ENCODE results near the gene AGBL2.

The AGBL2 gene

DNA sequence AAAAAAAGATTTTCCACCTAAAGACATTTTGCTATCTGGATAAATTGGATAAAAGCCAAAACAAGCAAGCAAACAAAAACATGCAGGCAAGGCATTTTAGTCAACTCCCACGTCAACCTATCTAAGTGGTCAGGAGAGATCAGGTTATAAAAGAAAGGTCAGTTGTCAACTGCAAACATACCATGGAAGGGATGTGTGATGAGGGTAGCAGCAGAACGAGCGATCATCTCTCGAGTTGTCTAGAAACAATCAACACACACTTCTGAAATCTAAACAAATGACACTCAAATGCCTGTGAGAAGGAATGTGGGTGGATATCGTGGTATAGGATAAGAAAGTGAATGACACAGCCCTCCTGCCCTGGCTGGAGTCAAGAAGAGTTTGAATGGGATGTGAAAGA lies 83.7 kb downstream of the AGBL2 start:
- Histone ChIP-seq H3K9ac (ENCODE audit: low read depth, low read length, poor library complexity, severe bottlenecking) (no peak overlapping the region), H3K9me3 (ENCODE audit: insufficient read depth, low read depth, low read length) (no peaks in the 10 kb centered on the region), H4K20me1 (ENCODE audit: insufficient read depth, low read length, poor library complexity, severe bottlenecking) (no peaks in the 10 kb centered on the region), H3K27me3 (ENCODE audit: insufficient read depth, low read length, poor library complexity, severe bottlenecking) (no peaks in the 10 kb centered on the region), H3F3A (ENCODE audit: low read depth) (no peaks in the 10 kb centered on the region), H3K4me1 (ENCODE audit: insufficient read depth, low read length, poor library complexity, severe bottlenecking) (no peaks in the 10 kb centered on the region), H3K4me2 (ENCODE audit: low read depth, low read length, poor library complexity, severe bottlenecking) (no peak overlapping the region), H3K9me2 (replicated peaks; ENCODE audit: low read depth, low read length) (no peaks in the 10 kb centered on the region), H3K79me2 (ENCODE audit: insufficient read depth, low read length) (no peaks in the 10 kb centered on the region), H3K4me3 (ENCODE audit: low read length, poor library complexity, severe bottlenecking) (no peak overlapping the region), H3K36me3 (ENCODE audit: insufficient read depth, low read length) (peaks cover 70% of the 10 kb centered on the region; the same call in 1 of the 2 replicates), H2AFZ (ENCODE audit: low read length) (no peak overlapping the region)
- TF ChIP-seq, protein P1, sequence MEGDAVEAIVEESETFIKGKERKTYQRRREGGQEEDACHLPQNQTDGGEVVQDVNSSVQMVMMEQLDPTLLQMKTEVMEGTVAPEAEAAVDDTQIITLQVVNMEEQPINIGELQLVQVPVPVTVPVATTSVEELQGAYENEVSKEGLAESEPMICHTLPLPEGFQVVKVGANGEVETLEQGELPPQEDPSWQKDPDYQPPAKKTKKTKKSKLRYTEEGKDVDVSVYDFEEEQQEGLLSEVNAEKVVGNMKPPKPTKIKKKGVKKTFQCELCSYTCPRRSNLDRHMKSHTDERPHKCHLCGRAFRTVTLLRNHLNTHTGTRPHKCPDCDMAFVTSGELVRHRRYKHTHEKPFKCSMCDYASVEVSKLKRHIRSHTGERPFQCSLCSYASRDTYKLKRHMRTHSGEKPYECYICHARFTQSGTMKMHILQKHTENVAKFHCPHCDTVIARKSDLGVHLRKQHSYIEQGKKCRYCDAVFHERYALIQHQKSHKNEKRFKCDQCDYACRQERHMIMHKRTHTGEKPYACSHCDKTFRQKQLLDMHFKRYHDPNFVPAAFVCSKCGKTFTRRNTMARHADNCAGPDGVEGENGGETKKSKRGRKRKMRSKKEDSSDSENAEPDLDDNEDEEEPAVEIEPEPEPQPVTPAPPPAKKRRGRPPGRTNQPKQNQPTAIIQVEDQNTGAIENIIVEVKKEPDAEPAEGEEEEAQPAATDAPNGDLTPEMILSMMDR (conservative IDR thresholded peaks at IDR 0.05; ENCODE audit: low read length) = no peak
- TF ChIP-seq EZH2phosphoT487 (IDR thresholded peaks at IDR 0.05; ENCODE audit: borderline replicate concordance) = no peak

DNA sequence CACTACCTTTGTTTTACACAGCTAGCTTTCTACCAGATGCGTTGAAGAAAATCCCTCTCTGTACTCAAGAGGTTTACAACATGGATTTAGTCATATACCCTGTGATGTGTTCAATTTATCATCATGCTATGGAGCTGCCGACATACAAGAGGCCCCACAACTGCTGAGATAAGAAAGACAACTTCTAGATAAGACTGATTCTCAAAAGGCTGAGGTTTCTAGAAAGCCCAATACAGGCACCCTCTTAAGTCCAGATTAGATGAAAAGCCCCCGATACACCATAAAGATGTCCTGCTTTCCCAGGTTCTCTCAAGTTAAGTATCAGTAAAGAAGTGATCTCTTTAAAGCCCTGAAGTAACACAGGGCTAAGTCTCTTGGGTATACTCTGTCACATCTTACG lies 87.1 kb downstream of the AGBL2 start:
- H3K36me3 ChIP-seq (ENCODE audit: insufficient read depth, low read length) = peaks cover 72% of the 10 kb centered on the region; the same call in 1 of the 2 replicates
- no peaks in the 10 kb centered on the region for H3K27me3 ChIP-seq (ENCODE audit: insufficient read depth, low read length, poor library complexity, severe bottlenecking)
- no peak overlapping the region for H2AFZ ChIP-seq (ENCODE audit: low read length)
- H4K20me1 ChIP-seq (ENCODE audit: insufficient read depth, low read length, poor library complexity, severe bottlenecking) = no peaks in the 10 kb centered on the region
- H3K4me3 ChIP-seq (ENCODE audit: low read length, poor library complexity, severe bottlenecking) = no peak overlapping the region
- H3K9me2 ChIP-seq (replicated peaks; ENCODE audit: low read depth, low read length) = no peaks in the 10 kb centered on the region
- TF ChIP-seq, protein P1 (conservative IDR thresholded peaks at IDR 0.05; ENCODE audit: low read length) = no peak
- no peak for TF ChIP-seq EZH2phosphoT487 (IDR thresholded peaks at IDR 0.05; ENCODE audit: borderline replicate concordance)
- no peaks in the 10 kb centered on the region for H3F3A ChIP-seq (ENCODE audit: low read depth)
- no peaks in the 10 kb centered on the region for H3K9me3 ChIP-seq (ENCODE audit: insufficient read depth, low read depth, low read length)
- H3K9ac ChIP-seq (ENCODE audit: low read depth, low read length, poor library complexity, severe bottlenecking) = no peak overlapping the region
- H3K4me1 ChIP-seq (ENCODE audit: insufficient read depth, low read length, poor library complexity, severe bottlenecking) = no peaks in the 10 kb centered on the region
- no peaks in the 10 kb centered on the region for H3K79me2 ChIP-seq (ENCODE audit: insufficient read depth, low read length)
- H3K4me2 ChIP-seq (ENCODE audit: low read depth, low read length, poor library complexity, severe bottlenecking) = no peak overlapping the region

DNA sequence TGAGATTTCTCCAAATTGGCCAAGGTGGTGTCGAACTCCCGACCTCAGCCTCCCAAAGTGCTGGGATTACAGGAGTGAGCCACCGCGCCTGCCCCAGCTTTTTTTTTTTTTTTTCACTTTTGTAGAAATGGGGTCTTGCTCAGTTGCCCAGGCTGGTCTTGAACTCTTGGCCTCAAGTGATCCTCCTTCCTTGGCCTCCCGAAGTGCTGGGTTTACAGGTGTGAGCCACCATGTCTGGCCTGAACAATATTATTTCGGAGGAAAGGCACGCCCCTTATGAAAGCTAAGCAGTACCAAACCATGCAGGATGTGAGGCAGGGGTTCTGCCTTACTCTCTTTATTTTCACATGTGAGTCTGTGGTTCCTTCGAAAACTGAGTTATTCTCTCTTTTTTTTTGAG lies 88.9 kb downstream of the AGBL2 start:
- Histone ChIP-seq H4K20me1 (ENCODE audit: insufficient read depth, low read length, poor library complexity, severe bottlenecking) (no peaks in the 10 kb centered on the region), H3K27me3 (ENCODE audit: insufficient read depth, low read length, poor library complexity, severe bottlenecking) (no peaks in the 10 kb centered on the region), H3K9me3 (ENCODE audit: insufficient read depth, low read depth, low read length) (no peaks in the 10 kb centered on the region), H3K9me2 (replicated peaks; ENCODE audit: low read depth, low read length) (no peaks in the 10 kb centered on the region), H3K9ac (ENCODE audit: low read depth, low read length, poor library complexity, severe bottlenecking) (no peak overlapping the region), H3K4me3 (ENCODE audit: low read length, poor library complexity, severe bottlenecking) (no peak overlapping the region), H3K36me3 (ENCODE audit: insufficient read depth, low read length) (peaks cover 80% of the 10 kb centered on the region; the same call in 1 of the 2 replicates), H3F3A (ENCODE audit: low read depth) (no peaks in the 10 kb centered on the region), H2AFZ (ENCODE audit: low read length) (no peak overlapping the region), H3K79me2 (ENCODE audit: insufficient read depth, low read length) (no peaks in the 10 kb centered on the region), H3K4me2 (ENCODE audit: low read depth, low read length, poor library complexity, severe bottlenecking) (no peak overlapping the region), H3K4me1 (ENCODE audit: insufficient read depth, low read length, poor library complexity, severe bottlenecking) (no peaks in the 10 kb centered on the region)
- TF ChIP-seq EZH2phosphoT487 (IDR thresholded peaks at IDR 0.05; ENCODE audit: borderline replicate concordance) = no peak

DNA sequence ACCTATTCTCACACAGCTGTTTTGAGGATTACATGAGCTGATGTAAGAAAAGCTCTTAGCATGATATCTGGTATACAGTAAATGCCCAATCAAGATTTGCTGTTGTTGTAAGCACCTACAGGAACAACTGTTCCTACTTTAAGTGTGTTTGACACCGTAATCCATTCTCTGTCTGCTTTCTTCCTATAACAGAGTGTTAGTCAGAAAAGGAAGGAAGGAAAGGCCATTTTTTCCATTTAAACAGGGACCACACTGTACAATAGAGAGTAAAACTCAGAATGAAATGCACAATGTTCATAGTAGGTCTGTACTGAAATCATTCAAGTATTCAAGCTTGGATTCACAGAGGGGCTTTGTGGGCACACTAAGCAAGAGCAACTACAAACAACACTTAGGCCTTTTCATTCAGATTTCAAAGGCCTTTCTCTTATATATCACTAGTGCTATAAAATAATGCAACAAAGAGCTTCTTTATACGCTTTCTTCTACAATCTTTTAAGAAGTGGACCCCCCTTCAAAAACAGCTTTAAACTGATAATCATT lies 94.3 kb downstream of the AGBL2 start:
- Histone ChIP-seq H3K36me3 (ENCODE audit: insufficient read depth, low read length) (peaks cover 59% of the 10 kb centered on the region; the same call in 1 of the 2 replicates), H3K4me2 (ENCODE audit: low read depth, low read length, poor library complexity, severe bottlenecking) (no peak overlapping the region), H3K9me3 (ENCODE audit: insufficient read depth, low read depth, low read length) (no peaks in the 10 kb centered on the region), H3K4me3 (ENCODE audit: low read length, poor library complexity, severe bottlenecking) (no peak overlapping the region), H3F3A (ENCODE audit: low read depth) (peaks cover 2% of the 10 kb centered on the region; the same call in 1 of the 2 replicates), H3K9ac (ENCODE audit: low read depth, low read length, poor library complexity, severe bottlenecking) (no peak overlapping the region), H3K79me2 (ENCODE audit: insufficient read depth, low read length) (no peaks in the 10 kb centered on the region), H3K27me3 (ENCODE audit: insufficient read depth, low read length, poor library complexity, severe bottlenecking) (no peaks in the 10 kb centered on the region), H3K9me2 (replicated peaks; ENCODE audit: low read depth, low read length) (no peaks in the 10 kb centered on the region), H2AFZ (ENCODE audit: low read length) (no peak overlapping the region), H3K4me1 (ENCODE audit: insufficient read depth, low read length, poor library complexity, severe bottlenecking) (peaks cover 4% of the 10 kb centered on the region), H4K20me1 (ENCODE audit: insufficient read depth, low read length, poor library complexity, severe bottlenecking) (no peaks in the 10 kb centered on the region)
- no peak for TF ChIP-seq EZH2phosphoT487 (IDR thresholded peaks at IDR 0.05; ENCODE audit: borderline replicate concordance)
- TF ChIP-seq, protein P1 (conservative IDR thresholded peaks at IDR 0.05; ENCODE audit: low read length) = no peak
